RWPE1 (cell line): Measurements from ENCODE around the gene VSTM5.

ENCODE experiments used
- CTCF ChIA-PET: fragments of 350-600 bp; sonication (Branson Sonifier 250); formaldehyde crosslinking; extraction: SDS; loops from one replicate; lab custom pipeline; 2021; lab: Yijun Ruan, JAX
- POLR2A ChIA-PET: fragments of 400-600 bp; formaldehyde crosslinking; extraction: SDS; loops from one replicate; lab custom pipeline; 2020; ENCODE audit warnings: antibody characterized with exemption; ENCODE audit not compliant: low non-redundant PET; lab: Yijun Ruan, JAX
- DNase-seq: peaks from one replicate; pipeline ENCODE4 v3.0.0; 2012; ENCODE audit warnings: low spot score
- H3K27ac ChIP-seq: fragments of 450-650 bp; 2 replicates; pipeline ENCODE4 v1.5.1; 2017
- TF ChIP-seq, protein P1 (sequence below): fragments of 450-650 bp; conservative IDR thresholded peaks from 2 replicates; pipeline ENCODE4 v1.5.1; 2017; ENCODE audit warnings: low read depth, mild to moderate bottlenecking

Gene VSTM5

DNA sequence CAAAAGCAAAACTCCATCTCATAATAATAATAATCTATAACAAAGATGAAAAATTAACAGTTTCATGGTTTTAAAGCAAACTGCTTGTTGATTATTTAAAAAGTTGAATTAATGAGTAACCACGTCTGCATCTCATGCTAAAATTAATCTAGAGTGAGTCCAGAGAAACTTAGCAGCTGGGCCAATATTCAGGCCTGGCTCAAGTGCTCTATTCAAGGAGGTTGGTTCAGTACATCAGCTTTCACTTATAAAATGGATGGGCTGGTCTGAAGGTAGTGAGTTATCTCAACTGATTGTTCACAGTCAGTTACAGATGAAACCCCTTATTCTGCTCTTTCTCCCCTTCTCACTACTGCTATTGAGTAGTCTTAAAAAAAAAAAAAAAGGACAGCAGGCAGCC lies 23.1 kb downstream of the VSTM5 start:
- TF ChIP-seq, protein P1, sequence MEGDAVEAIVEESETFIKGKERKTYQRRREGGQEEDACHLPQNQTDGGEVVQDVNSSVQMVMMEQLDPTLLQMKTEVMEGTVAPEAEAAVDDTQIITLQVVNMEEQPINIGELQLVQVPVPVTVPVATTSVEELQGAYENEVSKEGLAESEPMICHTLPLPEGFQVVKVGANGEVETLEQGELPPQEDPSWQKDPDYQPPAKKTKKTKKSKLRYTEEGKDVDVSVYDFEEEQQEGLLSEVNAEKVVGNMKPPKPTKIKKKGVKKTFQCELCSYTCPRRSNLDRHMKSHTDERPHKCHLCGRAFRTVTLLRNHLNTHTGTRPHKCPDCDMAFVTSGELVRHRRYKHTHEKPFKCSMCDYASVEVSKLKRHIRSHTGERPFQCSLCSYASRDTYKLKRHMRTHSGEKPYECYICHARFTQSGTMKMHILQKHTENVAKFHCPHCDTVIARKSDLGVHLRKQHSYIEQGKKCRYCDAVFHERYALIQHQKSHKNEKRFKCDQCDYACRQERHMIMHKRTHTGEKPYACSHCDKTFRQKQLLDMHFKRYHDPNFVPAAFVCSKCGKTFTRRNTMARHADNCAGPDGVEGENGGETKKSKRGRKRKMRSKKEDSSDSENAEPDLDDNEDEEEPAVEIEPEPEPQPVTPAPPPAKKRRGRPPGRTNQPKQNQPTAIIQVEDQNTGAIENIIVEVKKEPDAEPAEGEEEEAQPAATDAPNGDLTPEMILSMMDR, result no peak
- H3K27ac ChIP-seq, result no peak overlapping the region
- DNase-seq, result no peak
- ChIA-PET POLR2A (no interaction called here), CTCF (no interaction called here)

DNA sequence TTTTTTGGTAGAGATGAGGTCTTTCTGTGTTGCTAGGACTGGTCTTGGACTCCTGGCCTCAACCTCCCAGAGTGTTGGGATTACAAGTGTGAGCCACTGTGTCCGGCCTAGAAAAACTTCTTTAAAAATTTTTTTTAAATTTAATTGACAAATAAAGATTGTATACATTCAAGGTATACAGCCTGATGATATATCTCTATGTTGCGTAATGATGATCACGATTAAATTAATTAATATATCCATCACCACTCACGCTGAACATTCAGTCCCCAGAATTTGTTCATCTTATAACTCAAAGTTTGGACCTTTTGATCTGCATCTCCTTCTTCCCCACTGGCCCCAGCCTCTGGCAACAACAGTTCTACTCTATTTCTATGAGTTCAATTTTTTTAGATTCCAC lies 27.2 kb downstream of the VSTM5 start:
- no peak overlapping the region for H3K27ac ChIP-seq
- ChIA-PET CTCF (no interaction called here), POLR2A (no interaction called here)
- DNase-seq, result no peak
- TF ChIP-seq, protein P1, result no peak

DNA sequence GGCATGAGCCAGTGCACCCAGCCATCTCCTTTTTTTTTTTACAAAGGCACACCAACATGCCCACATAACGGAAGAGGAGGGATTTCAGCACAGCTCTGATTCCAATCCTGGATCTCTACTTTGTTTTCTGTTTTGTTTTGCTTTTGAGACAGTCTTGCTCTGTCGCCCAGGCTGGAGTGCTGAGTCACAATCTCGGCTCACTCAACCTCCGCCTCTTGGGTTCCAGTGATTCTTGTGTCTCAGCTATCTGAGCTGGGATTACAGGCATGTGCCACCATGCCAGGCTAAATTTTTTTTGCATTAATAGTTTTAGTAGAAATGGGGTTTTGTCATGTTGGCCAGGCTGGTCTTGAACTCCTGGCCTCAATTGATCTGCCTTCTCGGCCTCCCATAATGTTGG lies 28.1 kb downstream of the VSTM5 start:
- H3K27ac ChIP-seq, result no peak overlapping the region
- ChIA-PET POLR2A (no interaction called here), CTCF (no interaction called here)
- TF ChIP-seq, protein P1, result no peak
- no peak for DNase-seq

DNA sequence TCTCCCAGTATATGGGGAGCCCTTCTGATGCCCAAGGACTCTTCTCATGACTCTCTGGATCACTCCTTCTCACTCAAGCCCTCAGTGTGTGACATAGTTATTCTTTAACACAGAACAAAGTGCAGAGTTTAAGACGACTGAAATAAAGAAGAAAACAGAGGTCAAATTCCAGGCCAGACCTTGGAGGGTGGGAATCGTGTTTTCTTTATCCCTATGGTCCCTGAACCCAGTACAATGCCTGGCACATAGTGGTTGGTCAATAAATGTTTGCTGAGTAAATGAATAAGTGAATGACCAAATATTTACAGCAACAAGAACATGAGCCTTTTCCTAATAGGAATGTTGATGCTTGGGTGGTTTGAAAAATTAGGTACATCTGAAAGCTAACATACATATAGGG lies 28.8 kb downstream of the VSTM5 start:
- no peak overlapping the region for H3K27ac ChIP-seq
- CTCF ChIA-PET, result no interaction called here
- POLR2A ChIA-PET, result no interaction called here
- no peak for DNase-seq
- TF ChIP-seq, protein P1, result no peak

DNA sequence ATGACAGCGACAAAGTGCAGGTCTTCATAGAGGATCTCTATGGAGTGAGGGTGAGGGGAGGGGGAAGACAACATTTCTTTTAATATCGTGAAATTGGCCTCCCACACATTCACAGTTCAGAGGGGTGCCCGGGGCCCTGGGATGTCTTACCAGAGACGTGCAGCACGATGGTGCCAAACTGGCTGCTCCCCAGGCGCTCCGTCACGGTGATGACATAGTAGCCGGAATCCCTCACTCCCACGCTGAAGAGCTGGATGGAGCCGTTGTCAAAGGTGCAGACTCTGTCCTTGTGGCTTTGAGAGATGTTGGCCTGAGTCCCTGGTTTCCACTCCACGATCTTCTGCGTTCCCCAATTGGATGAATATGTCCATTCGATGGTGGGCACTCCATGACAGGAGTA lies 29.6 kb downstream of the VSTM5 start:
- no peak overlapping the region for H3K27ac ChIP-seq
- no peak for DNase-seq
- TF ChIP-seq, protein P1, result no peak
- POLR2A ChIA-PET, result no interaction called here
- CTCF ChIA-PET, result no interaction called here

DNA sequence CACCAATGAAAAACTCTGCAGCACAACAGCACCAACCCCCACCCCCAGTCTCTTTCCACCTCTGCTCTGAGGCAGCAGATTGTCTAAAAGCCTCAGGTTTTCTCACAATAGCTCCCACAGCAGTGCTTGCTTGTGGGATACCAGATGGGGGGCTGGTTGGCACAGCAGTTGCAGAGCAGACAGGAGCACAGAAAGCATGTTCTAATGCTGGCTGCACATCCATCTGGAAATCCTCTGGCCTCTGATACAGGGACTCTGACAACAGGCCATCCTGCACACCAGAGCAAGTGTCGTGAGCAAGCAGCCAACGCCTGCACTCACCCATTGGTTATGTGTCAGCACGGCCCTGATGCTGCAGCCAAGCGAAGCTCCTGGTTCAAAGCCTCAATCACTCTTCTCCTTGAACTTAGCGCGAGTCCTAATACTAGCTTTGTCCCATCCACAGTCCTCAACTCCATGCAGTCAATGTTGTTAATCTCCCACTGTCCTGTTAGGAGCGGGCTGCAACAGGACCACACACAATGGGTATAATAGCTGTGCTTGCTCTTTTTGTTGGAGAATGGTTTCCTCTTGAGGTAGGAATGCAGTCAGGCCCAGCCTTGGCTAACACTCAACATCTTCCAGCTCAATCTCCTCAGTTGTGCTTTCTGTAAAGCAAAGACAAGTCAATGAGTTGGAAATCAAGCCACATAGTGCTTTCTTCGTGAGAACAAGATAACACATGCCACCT lies 30.3 kb downstream of the VSTM5 start:
- ChIA-PET CTCF (interaction anchor here (0.7 kb wide), 1 partner anchor 140 kb away, joined by 3 read pairs; no protein-coding TSS in a partner anchor), POLR2A (interaction anchor here (0.5 kb wide), 1 partner anchor 20 kb away, joined by 3 read pairs; no protein-coding TSS in a partner anchor)
- TF ChIP-seq, protein P1, result no peak
- DNase-seq, result no peak
- no peak overlapping the region for H3K27ac ChIP-seq
